Muscle of leg (tissue), 11 donors: ENCODE results near the gene TTBK2. TPM values are rescaled to one million over a fixed set of nuclear protein-coding genes. Genes with fewer than 3 reads are reported as not detected.
A peak's percentile ranks its signal among the peaks of the same experiment; 100 is the strongest.

Experiments
- DNase-seq: peaks from one replicate; pipeline ENCODE4 v3.0.0; 2013
- H3K27ac ChIP-seq: one replicate; pipeline ENCODE4 v1.5.1; 2013; ENCODE audit warnings: mild to moderate bottlenecking, low read length, control low read depth
- H3K27me3 ChIP-seq: one replicate; pipeline ENCODE4 v1.6.1; 2013; ENCODE audit warnings: low read length; ENCODE audit not compliant: control insufficient read depth, insufficient read depth
- H3K36me3 ChIP-seq: one replicate; pipeline ENCODE4 v1.6.1; 2013; ENCODE audit warnings: low read length; ENCODE audit not compliant: control insufficient read depth, insufficient read depth
- H3K4me1 ChIP-seq: one replicate; pipeline ENCODE4 v1.6.1; 2013; ENCODE audit warnings: low read length; ENCODE audit not compliant: control insufficient read depth, insufficient read depth
- H3K4me3 ChIP-seq: one replicate; pipeline ENCODE4 v1.5.1; 2013; ENCODE audit warnings: low read length, control low read depth
- H3K9me3 ChIP-seq: replicated peaks from 2 replicates; pipeline ENCODE4 v1.6.1; 2013; ENCODE audit warnings: low read depth, low read length; ENCODE audit not compliant: control insufficient read depth
- WGBS: methylation state at CpG from one replicate; pipeline ENCODE4 v1.1.5; 2013; ENCODE audit warnings: missing lambda C conversion rate; ENCODE audit not compliant: insufficient coverage; 5-methylcytosine and 5-hydroxymethylcytosine counted together
- polyA plus RNA-seq, 8 donors: library from polyadenylated mRNA; unstranded; fragments of 120-200 nt; gene quantifications; one replicate each; pipeline versions ENCODE4 v1.2.1 to v1.2.3, GENCODE V29; 2013; ENCODE audit warnings: inconsistent platforms in 1 of 8, low replicate concordance in 1 of 8; ENCODE audit not compliant: insufficient read length in 8 of 8, insufficient read depth in 1 of 8
- total RNA-seq: library from RNA; stranded (reverse); fragments of 120-200 nt; gene quantifications from one replicate; pipeline ENCODE4 v1.2.4, GENCODE V29; 2013

TTBK2 gene
- total and polyA plus RNA-seq, 9 donors: 6.5 to 12.9 (median 12.1) TPM

GRCh38 chr15:42741710-42742109 is 178.9 kb downstream of the TTBK2 start:
- Histone ChIP-seq H3K36me3 (peaks cover 4% of the 10 kb centered on the region), H3K4me1 (peaks cover 2% of the 10 kb centered on the region), H3K27ac (no peak overlapping the region), H3K9me3 (no peaks in the 10 kb centered on the region), H3K4me3 (no peak overlapping the region), H3K27me3 (no peaks in the 10 kb centered on the region)
- WGBS: no CpG with 5 or more reads among the region's 2 CpGs
- no peak for DNase-seq

GRCh38 chr15:42737529-42738328 is 182.8 kb downstream of the TTBK2 start:
- WGBS: 97% methylated on average over 7 of the region's 21 CpGs
- peak overlapping the region; percentile 70 for H3K4me3 ChIP-seq
- H3K36me3 ChIP-seq: peaks cover 30% of the 10 kb centered on the region
- peak overlapping the region; percentile 96 for H3K27ac ChIP-seq
- no peak for DNase-seq
- no peaks in the 10 kb centered on the region for H3K27me3 ChIP-seq
- H3K4me1 ChIP-seq: peaks cover 12% of the 10 kb centered on the region
- no peaks in the 10 kb centered on the region for H3K9me3 ChIP-seq

GRCh38 chr15:42736793-42737528 is 183.6 kb downstream of the TTBK2 start, which contains the start of gene CDAN1:
Gene CDAN1, minus strand, starts transcription at chr15:42737128. Its CDS starts 26 bp downstream, at chr15:42737102.
- H3K36me3 ChIP-seq: peaks cover 37% of the 10 kb centered on the region
- H3K4me1 ChIP-seq: peaks cover 12% of the 10 kb centered on the region
- no peaks in the 10 kb centered on the region for H3K9me3 ChIP-seq
- H3K27ac ChIP-seq: peak within 1 kb of the TSS; percentile 96
- peak within 1 kb of the TSS; percentile 72 for H3K4me3 ChIP-seq
- peak; percentile 94 for DNase-seq
- WGBS: under 1% methylated on average over 66 of the region's 76 CpGs
- H3K27me3 ChIP-seq: no peaks in the 10 kb centered on the region

- H3K36me3 ChIP-seq: peaks cover 44% of the 10 kb centered on the region
- H3K4me1 ChIP-seq: peaks cover 12% of the 10 kb centered on the region
- WGBS: under 1% methylated on average over 55 of the region's 55 CpGs
- no peaks in the 10 kb centered on the region for H3K9me3 ChIP-seq
- DNase-seq: peak; percentile 57
- peak overlapping the region; percentile 72 for H3K4me3 ChIP-seq
- peak overlapping the region; percentile 79 for H3K27ac ChIP-seq
- no peaks in the 10 kb centered on the region for H3K27me3 ChIP-seq
Measured at GRCh38 chr15:42736178-42736792, 184.3 kb downstream of the TTBK2 start.

GRCh38 chr15:42735382-42736165 is 185.0 kb downstream of the TTBK2 start:
- WGBS: 72% methylated on average over 14 of the region's 19 CpGs
- no peaks in the 10 kb centered on the region for H3K27me3 ChIP-seq
- peaks cover 51% of the 10 kb centered on the region for H3K36me3 ChIP-seq
- H3K27ac ChIP-seq: no peak overlapping the region
- DNase-seq: no peak
- peak overlapping the region; percentile 72 for H3K4me3 ChIP-seq
- H3K4me1 ChIP-seq: peaks cover 12% of the 10 kb centered on the region
- no peaks in the 10 kb centered on the region for H3K9me3 ChIP-seq

GRCh38 chr15:42734076-42734672 is 186.4 kb downstream of the TTBK2 start:
- Histone ChIP-seq H3K4me3 (no peak overlapping the region), H3K27ac (no peak overlapping the region), H3K36me3 (peaks cover 65% of the 10 kb centered on the region), H3K27me3 (no peaks in the 10 kb centered on the region), H3K4me1 (peaks cover 18% of the 10 kb centered on the region), H3K9me3 (no peaks in the 10 kb centered on the region)
- WGBS: 82% methylated on average over 5 of the region's 6 CpGs
- no peak for DNase-seq

- no peak overlapping the region for H3K4me3 ChIP-seq
- H3K27ac ChIP-seq: no peak overlapping the region
- H3K4me1 ChIP-seq: peaks cover 30% of the 10 kb centered on the region
- WGBS: 91% methylated on average over 6 of the region's 11 CpGs
- no peaks in the 10 kb centered on the region for H3K27me3 ChIP-seq
- DNase-seq: no peak
- no peaks in the 10 kb centered on the region for H3K9me3 ChIP-seq
- H3K36me3 ChIP-seq: peaks cover 76% of the 10 kb centered on the region
Measured at GRCh38 chr15:42733027-42733426, 187.6 kb downstream of the TTBK2 start.

- H3K27ac ChIP-seq: no peak overlapping the region
- no peak for DNase-seq
- WGBS: 84% methylated on average over 6 of the region's 15 CpGs
- peaks cover 84% of the 10 kb centered on the region for H3K36me3 ChIP-seq
- H3K9me3 ChIP-seq: no peaks in the 10 kb centered on the region
- no peak overlapping the region for H3K4me3 ChIP-seq
- H3K4me1 ChIP-seq: peaks cover 33% of the 10 kb centered on the region
- no peaks in the 10 kb centered on the region for H3K27me3 ChIP-seq
Measured at GRCh38 chr15:42732095-42732827, 188.3 kb downstream of the TTBK2 start.

GRCh38 chr15:42731461-42731860 is 189.1 kb downstream of the TTBK2 start:
- H3K36me3 ChIP-seq: peaks cover 92% of the 10 kb centered on the region
- no peak overlapping the region for H3K4me3 ChIP-seq
- H3K27me3 ChIP-seq: no peaks in the 10 kb centered on the region
- H3K4me1 ChIP-seq: peaks cover 31% of the 10 kb centered on the region
- 50% methylated on average over 3 of the region's 6 CpGs for WGBS
- H3K27ac ChIP-seq: no peak overlapping the region
- H3K9me3 ChIP-seq: no peaks in the 10 kb centered on the region
- DNase-seq: no peak
